ENCODE results near the gene G6PC1.
"Not testable (repeated sequence)": the region's sequence is repeated elsewhere in the genome, so short reads cannot be mapped to it uniquely, and the experiment has no call there.

G6PC1 gene

DNA sequence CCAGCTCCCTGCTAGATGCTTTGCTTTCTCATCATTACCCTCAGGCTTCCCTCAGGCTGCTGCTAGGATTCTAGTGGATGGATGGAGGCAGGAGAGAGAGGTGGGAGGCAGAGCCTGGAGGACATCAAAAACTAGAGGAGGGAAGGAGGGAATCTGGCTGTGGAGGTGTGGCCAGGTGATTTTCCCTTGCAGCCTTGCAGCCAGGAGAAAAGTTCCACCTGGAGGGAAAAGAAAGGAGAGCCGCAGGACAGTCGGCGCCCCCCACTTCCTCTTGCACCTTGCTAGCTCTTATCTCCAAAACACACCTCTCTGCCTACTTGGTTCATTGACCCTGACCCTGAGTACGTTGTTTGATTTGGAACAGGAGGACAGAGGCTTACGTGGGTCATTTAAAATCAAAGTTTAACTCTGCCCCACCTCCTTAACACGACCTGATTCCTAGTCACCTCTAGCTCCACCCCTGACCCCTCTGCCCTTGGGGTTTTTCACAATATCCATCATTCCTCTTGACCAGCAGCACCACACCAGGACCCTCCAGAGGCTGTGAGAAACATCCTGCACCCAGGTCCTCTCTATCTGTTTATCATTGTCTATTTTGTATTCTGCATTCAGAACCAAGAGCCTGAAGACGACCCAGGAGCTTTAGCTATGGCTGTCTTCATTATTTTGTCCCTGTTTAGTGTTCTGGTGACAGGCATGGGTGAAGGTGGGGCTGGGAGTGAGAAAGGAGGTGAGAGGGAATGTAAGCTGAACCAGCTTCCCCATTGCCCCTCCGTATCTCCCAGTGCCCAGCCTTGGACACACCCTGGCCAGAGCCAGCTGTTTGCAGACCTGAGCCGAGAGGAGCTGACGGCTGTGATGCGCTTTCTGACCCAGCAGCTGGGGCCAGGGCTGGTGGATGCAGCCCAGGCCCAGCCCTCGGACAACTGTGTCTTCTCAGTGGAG, 33.7 kb upstream of the G6PC1 start:
- TF ChIP-seq SUZ12 (IDR thresholded peaks at IDR 0.05; ENCODE audit: extremely low read depth, insufficient read depth, insufficient read length) (no peak), ZNF274 (IDR thresholded peaks at IDR 0.05; ENCODE audit: low read depth, low read length) (no peak), YY1 (IDR thresholded peaks at IDR 0.05; ENCODE audit: insufficient read depth, insufficient read length) (no peak)
- Histone ChIP-seq H3K36me3 (ENCODE audit: insufficient read depth, insufficient read length, low read length) (no peaks in the 10 kb centered on the region), H3K9me3 (ENCODE audit: insufficient read depth, low read length) (peaks cover 8% of the 10 kb centered on the region), H3K4me3 (ENCODE audit: insufficient read length, low read depth) (no peak overlapping the region), H3K4me1 (ENCODE audit: insufficient read depth, insufficient read length) (peaks cover 6% of the 10 kb centered on the region), H3K9ac (ENCODE audit: insufficient read length, low read depth) (no peak overlapping the region), H3K27me3 (ENCODE audit: insufficient read depth, insufficient read length) (no peaks in the 10 kb centered on the region)
- DNase-seq (ENCODE audit: low read depth, low spot score) = no peak

DNA sequence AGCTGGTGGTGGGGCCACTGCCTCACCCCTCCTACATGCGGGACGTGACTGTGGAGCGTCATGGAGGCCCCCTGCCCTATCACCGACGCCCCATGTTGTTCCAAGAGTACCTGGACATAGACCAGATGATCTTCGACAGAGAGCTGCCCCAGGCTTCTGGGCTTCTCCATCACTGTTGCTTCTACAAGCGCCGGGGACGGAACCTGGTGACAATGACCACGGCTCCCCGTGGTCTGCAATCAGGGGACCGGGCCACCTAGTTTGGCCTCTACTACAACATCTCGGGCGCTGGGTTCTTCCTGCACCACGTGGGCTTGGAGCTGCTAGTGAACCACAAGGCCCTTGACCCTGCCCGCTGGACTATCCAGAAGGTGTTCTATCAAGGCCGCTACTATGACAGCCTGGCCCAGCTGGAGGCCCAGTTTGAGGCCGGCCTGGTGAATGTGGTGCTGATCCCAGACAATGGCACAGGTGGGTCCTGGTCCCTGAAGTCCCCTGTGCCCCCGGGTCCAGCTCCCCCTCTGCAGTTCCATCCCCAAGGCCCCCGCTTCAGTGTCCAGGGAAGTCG, 32.8 kb upstream of the G6PC1 start:
- not testable (repeated sequence) for H3K36me3 ChIP-seq (ENCODE audit: insufficient read depth, insufficient read length, low read length); H3K9ac ChIP-seq (ENCODE audit: insufficient read length, low read depth); H3K4me1 ChIP-seq (ENCODE audit: insufficient read depth, insufficient read length); H3K9me3 ChIP-seq (ENCODE audit: insufficient read depth, low read length); H3K27me3 ChIP-seq (ENCODE audit: insufficient read depth, insufficient read length); DNase-seq (ENCODE audit: low read depth, low spot score); H3K4me3 ChIP-seq (ENCODE audit: insufficient read length, low read depth)

DNA sequence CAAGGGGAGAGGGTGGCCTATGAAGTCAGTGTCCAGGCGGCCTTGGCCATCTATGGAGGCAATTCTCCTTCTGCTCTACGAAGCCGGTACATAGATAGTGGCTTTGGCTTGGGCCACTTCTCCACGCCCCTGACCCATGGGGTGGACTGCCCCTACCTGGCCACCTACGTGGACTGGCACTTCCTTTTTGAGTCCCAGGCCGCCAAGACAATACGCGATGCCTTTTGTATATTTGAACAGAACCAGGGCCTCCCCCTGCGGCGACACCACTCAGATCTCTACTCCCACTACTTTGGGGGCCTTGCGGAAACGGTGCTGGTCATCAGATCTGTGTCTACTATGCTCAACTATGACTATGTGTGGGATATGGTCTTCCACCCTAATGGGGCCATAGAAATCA, 32.3 kb upstream of the G6PC1 start:
- H3K4me3 ChIP-seq (ENCODE audit: insufficient read length, low read depth) = no peak overlapping the region
- H3K27me3 ChIP-seq (ENCODE audit: insufficient read depth, insufficient read length) = no peaks in the 10 kb centered on the region
- TF ChIP-seq YY1 (IDR thresholded peaks at IDR 0.05; ENCODE audit: insufficient read depth, insufficient read length) (no peak), SUZ12 (IDR thresholded peaks at IDR 0.05; ENCODE audit: extremely low read depth, insufficient read depth, insufficient read length) (no peak), ZNF274 (IDR thresholded peaks at IDR 0.05; ENCODE audit: low read depth, low read length) (no peak)
- H3K36me3 ChIP-seq (ENCODE audit: insufficient read depth, insufficient read length, low read length) = no peaks in the 10 kb centered on the region
- peaks cover 6% of the 10 kb centered on the region for H3K4me1 ChIP-seq (ENCODE audit: insufficient read depth, insufficient read length)
- no peak for DNase-seq (ENCODE audit: low read depth, low spot score)
- peaks cover 8% of the 10 kb centered on the region for H3K9me3 ChIP-seq (ENCODE audit: insufficient read depth, low read length)
- no peak overlapping the region for H3K9ac ChIP-seq (ENCODE audit: insufficient read length, low read depth)

DNA sequence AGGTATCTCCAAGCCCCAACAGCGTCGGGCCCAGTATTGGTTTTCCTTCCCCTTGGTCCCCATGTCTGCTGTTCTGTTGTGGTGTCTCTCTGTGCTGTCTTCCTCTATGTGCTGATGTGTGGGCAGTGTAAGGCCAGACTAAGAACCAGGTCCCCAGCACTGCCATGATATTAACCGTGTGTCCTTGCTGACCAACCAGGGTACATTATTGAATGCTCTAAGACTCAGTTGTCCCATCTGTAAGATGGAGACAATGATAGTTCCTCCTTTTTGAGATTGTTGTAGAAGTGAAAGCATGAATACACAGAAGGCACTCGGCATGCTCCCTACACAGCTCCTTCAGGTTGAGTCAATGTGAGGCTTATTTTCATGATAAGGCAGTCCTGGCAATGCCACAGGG, 29.0 kb upstream of the G6PC1 start:
- no peaks in the 10 kb centered on the region for H3K4me1 ChIP-seq (ENCODE audit: insufficient read depth, insufficient read length)
- TF ChIP-seq SUZ12 (IDR thresholded peaks at IDR 0.05; ENCODE audit: extremely low read depth, insufficient read depth, insufficient read length) (no peak), ZNF274 (IDR thresholded peaks at IDR 0.05; ENCODE audit: low read depth, low read length) (no peak), YY1 (IDR thresholded peaks at IDR 0.05; ENCODE audit: insufficient read depth, insufficient read length) (no peak)
- no peak for DNase-seq (ENCODE audit: low read depth, low spot score)
- peaks cover 7% of the 10 kb centered on the region for H3K27me3 ChIP-seq (ENCODE audit: insufficient read depth, insufficient read length)
- no peak overlapping the region for H3K4me3 ChIP-seq (ENCODE audit: insufficient read length, low read depth)
- H3K9ac ChIP-seq (ENCODE audit: insufficient read length, low read depth) = no peak overlapping the region
- no peaks in the 10 kb centered on the region for H3K36me3 ChIP-seq (ENCODE audit: insufficient read depth, insufficient read length, low read length)
- H3K9me3 ChIP-seq (ENCODE audit: insufficient read depth, low read length) = peaks cover 8% of the 10 kb centered on the region

DNA sequence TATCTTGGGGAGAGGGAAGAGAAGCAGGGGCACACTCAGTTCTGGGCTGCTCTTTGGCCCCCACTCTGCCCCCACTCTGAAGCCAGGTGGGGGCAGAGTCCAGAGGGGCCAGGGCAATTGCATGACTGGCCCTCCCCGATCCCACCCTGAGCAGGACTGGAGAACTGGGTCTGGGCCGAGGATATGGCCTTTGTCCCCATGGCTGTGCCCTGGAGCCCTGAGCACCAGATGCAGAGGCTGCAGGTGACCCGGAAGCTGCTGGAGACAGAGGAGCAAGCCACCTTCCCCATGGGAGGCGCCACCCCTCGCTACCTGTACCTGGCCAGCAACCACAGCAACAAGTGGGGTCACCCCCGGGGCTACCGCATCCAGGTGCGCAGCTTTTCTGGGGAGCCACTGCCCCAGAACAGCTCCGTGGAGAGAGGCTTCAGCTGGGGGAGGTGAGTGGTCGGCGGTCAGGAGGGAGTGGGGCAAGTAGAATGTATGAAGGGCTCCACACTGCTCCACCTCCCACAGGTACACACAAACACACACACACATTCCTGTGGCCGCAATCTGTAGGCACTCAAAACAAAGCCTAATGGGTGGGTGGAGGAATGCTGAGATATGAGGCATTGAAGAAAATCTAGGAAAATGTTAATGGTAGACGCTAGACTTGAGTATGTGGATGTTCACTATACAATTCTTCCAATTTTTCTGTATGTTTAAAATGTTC, 28.2 kb upstream of the G6PC1 start:
- no peaks in the 10 kb centered on the region for H3K4me1 ChIP-seq (ENCODE audit: insufficient read depth, insufficient read length)
- no peaks in the 10 kb centered on the region for H3K36me3 ChIP-seq (ENCODE audit: insufficient read depth, insufficient read length, low read length)
- H3K9me3 ChIP-seq (ENCODE audit: insufficient read depth, low read length) = peaks cover 8% of the 10 kb centered on the region
- no peak for TF ChIP-seq ZNF274 (IDR thresholded peaks at IDR 0.05; ENCODE audit: low read depth, low read length)
- TF ChIP-seq SUZ12 (IDR thresholded peaks at IDR 0.05; ENCODE audit: extremely low read depth, insufficient read depth, insufficient read length) = no peak
- TF ChIP-seq YY1 (IDR thresholded peaks at IDR 0.05; ENCODE audit: insufficient read depth, insufficient read length) = no peak
- H3K27me3 ChIP-seq (ENCODE audit: insufficient read depth, insufficient read length) = peaks cover 14% of the 10 kb centered on the region
- no peak for DNase-seq (ENCODE audit: low read depth, low spot score)
- H3K9ac ChIP-seq (ENCODE audit: insufficient read length, low read depth) = no peak overlapping the region
- H3K4me3 ChIP-seq (ENCODE audit: insufficient read length, low read depth) = no peak overlapping the region

DNA sequence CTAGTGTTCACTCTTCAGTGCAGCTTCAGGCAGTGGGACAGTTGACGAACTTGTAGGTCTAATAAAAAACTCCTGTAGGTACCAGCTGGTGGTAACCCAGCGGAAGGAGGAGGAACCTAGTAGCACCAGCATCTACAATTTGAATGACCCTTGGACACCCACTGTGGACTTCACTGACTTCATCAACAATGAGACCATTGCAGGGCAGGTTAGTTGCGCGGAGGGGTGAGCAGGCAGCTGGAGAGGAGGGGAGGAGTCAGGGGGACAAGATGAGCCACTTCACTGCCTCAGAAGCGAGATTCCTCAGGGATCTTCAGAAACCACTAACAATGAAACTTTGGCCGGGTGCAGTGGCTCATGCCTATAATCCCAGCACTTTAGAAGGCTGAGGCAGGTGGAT, 27.3 kb upstream of the G6PC1 start:
- Histone ChIP-seq H3K9ac (ENCODE audit: insufficient read length, low read depth) (no peak overlapping the region), H3K36me3 (ENCODE audit: insufficient read depth, insufficient read length, low read length) (no peaks in the 10 kb centered on the region), H3K4me1 (ENCODE audit: insufficient read depth, insufficient read length) (peaks cover 5% of the 10 kb centered on the region), H3K9me3 (ENCODE audit: insufficient read depth, low read length) (peaks cover 8% of the 10 kb centered on the region), H3K4me3 (ENCODE audit: insufficient read length, low read depth) (no peak overlapping the region), H3K27me3 (ENCODE audit: insufficient read depth, insufficient read length) (peaks cover 22% of the 10 kb centered on the region)
- TF ChIP-seq ZNF274 (IDR thresholded peaks at IDR 0.05; ENCODE audit: low read depth, low read length) (no peak), YY1 (IDR thresholded peaks at IDR 0.05; ENCODE audit: insufficient read depth, insufficient read length) (no peak), SUZ12 (IDR thresholded peaks at IDR 0.05; ENCODE audit: extremely low read depth, insufficient read depth, insufficient read length) (no peak)
- DNase-seq (ENCODE audit: low read depth, low spot score) = no peak

DNA sequence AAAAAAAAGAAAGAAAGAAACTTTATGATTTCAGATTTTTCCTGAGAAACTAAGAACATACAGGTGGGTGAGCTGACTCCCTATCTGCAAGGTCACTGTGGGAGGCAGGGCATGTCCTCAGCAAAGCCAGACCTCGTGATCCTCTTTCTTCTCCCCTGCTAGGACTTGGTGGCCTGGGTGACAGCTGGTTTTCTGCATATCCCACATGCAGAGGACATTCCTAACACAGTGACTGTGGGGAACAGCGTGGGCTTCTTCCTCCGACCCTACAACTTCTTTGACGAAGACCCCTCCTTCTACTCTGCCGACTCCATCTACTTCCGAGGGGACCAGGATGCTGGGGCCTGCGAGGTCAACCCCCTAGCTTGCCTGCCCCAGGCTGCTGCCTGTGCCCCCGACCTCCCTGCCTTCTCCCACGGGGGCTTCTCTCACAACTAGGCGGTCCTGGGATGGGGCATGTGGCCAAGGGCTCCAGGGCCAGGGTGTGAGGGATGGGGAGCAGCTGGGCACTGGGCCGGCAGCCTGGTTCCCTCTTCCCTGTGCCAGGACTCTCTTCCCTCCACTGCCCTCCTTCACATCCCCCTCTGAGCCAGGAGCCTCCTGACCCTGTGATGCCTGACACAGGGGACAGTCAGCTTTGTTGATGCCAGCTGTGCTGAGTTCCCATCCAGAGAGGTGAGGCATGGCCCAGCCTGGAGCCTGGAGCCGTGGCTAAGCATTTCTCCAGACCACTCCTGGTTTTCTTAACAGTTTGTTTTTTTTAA, 26.5 kb upstream of the G6PC1 start:
- H3K9me3 ChIP-seq (ENCODE audit: insufficient read depth, low read length); DNase-seq (ENCODE audit: low read depth, low spot score); H3K4me1 ChIP-seq (ENCODE audit: insufficient read depth, insufficient read length); H3K36me3 ChIP-seq (ENCODE audit: insufficient read depth, insufficient read length, low read length); H3K4me3 ChIP-seq (ENCODE audit: insufficient read length, low read depth); H3K9ac ChIP-seq (ENCODE audit: insufficient read length, low read depth): not testable (repeated sequence)
- H3K27me3 ChIP-seq (ENCODE audit: insufficient read depth, insufficient read length) = peaks cover 30% of the 10 kb centered on the region
